ENCODE results near the gene CARM1.

CARM1 gene

GRCh38 chr19:10878253-10878652, 6.9 kb downstream of the CARM1 start:
- TF ChIP-seq ZNF274 (IDR thresholded peaks at IDR 0.05; ENCODE audit: low read depth, low read length), result no peak
- H3K4me3 ChIP-seq (ENCODE audit: low read length), result peak overlapping the region; percentile 21; the same call in 1 of the 2 replicates

GRCh38 chr19:10881403-10882107, 10.2 kb downstream of the CARM1 start:
- TF ChIP-seq ZNF274 (IDR thresholded peaks at IDR 0.05; ENCODE audit: low read depth, low read length), result no peak
- H3K4me3 ChIP-seq (ENCODE audit: low read length), result no peak overlapping the region

GRCh38 chr19:10882108-10882457, 10.7 kb downstream of the CARM1 start:
- H3K4me3 ChIP-seq (ENCODE audit: low read length), result no peak overlapping the region
- no peak for TF ChIP-seq ZNF274 (IDR thresholded peaks at IDR 0.05; ENCODE audit: low read depth, low read length)

GRCh38 chr19:10884274-10884673, 12.9 kb downstream of the CARM1 start:
- no peak overlapping the region for H3K4me3 ChIP-seq (ENCODE audit: low read length)
- no peak for TF ChIP-seq ZNF274 (IDR thresholded peaks at IDR 0.05; ENCODE audit: low read depth, low read length)

GRCh38 chr19:10885201-10886169, 14.1 kb downstream of the CARM1 start:
- TF ChIP-seq ZNF274 (IDR thresholded peaks at IDR 0.05; ENCODE audit: low read depth, low read length), result no peak
- H3K4me3 ChIP-seq (ENCODE audit: low read length), result no peak overlapping the region

- TF ChIP-seq ZNF274 (IDR thresholded peaks at IDR 0.05; ENCODE audit: low read depth, low read length), result no peak
- no peak overlapping the region for H3K4me3 ChIP-seq (ENCODE audit: low read length)
These were observed 16.4 kb downstream of the CARM1 start for GRCh38 chr19:10887616-10888367.

- no peak overlapping the region for H3K4me3 ChIP-seq (ENCODE audit: low read length)
- no peak for TF ChIP-seq ZNF274 (IDR thresholded peaks at IDR 0.05; ENCODE audit: low read depth, low read length)
These were observed 17.1 kb downstream of the CARM1 start for GRCh38 chr19:10888421-10888866.

GRCh38 chr19:10889880-10890279, 18.5 kb downstream of the CARM1 start:
- no peak for TF ChIP-seq ZNF274 (IDR thresholded peaks at IDR 0.05; ENCODE audit: low read depth, low read length)

GRCh38 chr19:10891405-10892086, 20.2 kb downstream of the CARM1 start:
- H3K4me3 ChIP-seq (ENCODE audit: low read length), result no peak overlapping the region

More at GRCh38 chr19:10889880-10890279, 18.5 kb downstream of the CARM1 start:
- H3K4me3 ChIP-seq (ENCODE audit: low read length), result no peak overlapping the region

GRCh38 chr19:10892256-10892655, 20.9 kb downstream of the CARM1 start:
- no peak for TF ChIP-seq ZNF274 (IDR thresholded peaks at IDR 0.05; ENCODE audit: low read depth, low read length)
- H3K4me3 ChIP-seq (ENCODE audit: low read length), result no peak overlapping the region

More at GRCh38 chr19:10891405-10892086, 20.2 kb downstream of the CARM1 start:
- no peak for TF ChIP-seq ZNF274 (IDR thresholded peaks at IDR 0.05; ENCODE audit: low read depth, low read length)

GRCh38 chr19:10894911-10895213, 23.5 kb downstream of the CARM1 start:
- no peak for TF ChIP-seq ZNF274 (IDR thresholded peaks at IDR 0.05; ENCODE audit: low read depth, low read length)
- no peak overlapping the region for H3K4me3 ChIP-seq (ENCODE audit: low read length)

- no peak for TF ChIP-seq ZNF274 (IDR thresholded peaks at IDR 0.05; ENCODE audit: low read depth, low read length)
- no peak overlapping the region for H3K4me3 ChIP-seq (ENCODE audit: low read length)
These were observed 24.0 kb downstream of the CARM1 start for GRCh38 chr19:10895363-10895762.

- no peak for TF ChIP-seq ZNF274 (IDR thresholded peaks at IDR 0.05; ENCODE audit: low read depth, low read length)
- no peak overlapping the region for H3K4me3 ChIP-seq (ENCODE audit: low read length)
These were observed 24.6 kb downstream of the CARM1 start for GRCh38 chr19:10895920-10896319.
